ENCODE data around the gene GRAMD2B.
A peak's percentile ranks its signal among the peaks of the same experiment; 100 is the strongest.
"Not testable (repeated sequence)": the region's sequence is repeated elsewhere in the genome, so short reads cannot be mapped to it uniquely, and the experiment has no call there.

Gene GRAMD2B

DNA sequence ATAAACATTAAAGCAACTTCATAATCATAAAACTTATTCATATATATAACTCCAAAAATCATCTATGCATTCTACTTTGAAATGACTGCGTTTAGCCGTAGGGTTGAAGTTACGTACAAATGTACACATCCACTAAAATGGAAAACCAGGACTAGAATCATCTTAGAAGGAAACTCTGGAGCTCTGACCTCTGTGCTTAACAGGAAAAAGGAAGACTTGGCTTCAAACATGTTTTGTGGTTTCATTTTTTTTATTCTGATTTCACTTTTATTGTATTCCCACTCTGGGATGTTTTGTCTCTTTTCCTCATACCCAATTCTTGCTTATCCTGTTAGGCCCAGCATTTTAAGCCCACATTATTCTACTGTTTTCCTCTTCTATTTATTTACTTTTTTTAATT, 44.9 kb downstream of the GRAMD2B start:
- TF ChIP-seq, protein P1, sequence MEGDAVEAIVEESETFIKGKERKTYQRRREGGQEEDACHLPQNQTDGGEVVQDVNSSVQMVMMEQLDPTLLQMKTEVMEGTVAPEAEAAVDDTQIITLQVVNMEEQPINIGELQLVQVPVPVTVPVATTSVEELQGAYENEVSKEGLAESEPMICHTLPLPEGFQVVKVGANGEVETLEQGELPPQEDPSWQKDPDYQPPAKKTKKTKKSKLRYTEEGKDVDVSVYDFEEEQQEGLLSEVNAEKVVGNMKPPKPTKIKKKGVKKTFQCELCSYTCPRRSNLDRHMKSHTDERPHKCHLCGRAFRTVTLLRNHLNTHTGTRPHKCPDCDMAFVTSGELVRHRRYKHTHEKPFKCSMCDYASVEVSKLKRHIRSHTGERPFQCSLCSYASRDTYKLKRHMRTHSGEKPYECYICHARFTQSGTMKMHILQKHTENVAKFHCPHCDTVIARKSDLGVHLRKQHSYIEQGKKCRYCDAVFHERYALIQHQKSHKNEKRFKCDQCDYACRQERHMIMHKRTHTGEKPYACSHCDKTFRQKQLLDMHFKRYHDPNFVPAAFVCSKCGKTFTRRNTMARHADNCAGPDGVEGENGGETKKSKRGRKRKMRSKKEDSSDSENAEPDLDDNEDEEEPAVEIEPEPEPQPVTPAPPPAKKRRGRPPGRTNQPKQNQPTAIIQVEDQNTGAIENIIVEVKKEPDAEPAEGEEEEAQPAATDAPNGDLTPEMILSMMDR (conservative IDR thresholded peaks at IDR 0.05; ENCODE audit: low read length) = no peak
- no peak overlapping the region for H3K4me3 ChIP-seq (ENCODE audit: low read length)
- no peak for DNase-seq (ENCODE audit: low read depth)

- DNase-seq (ENCODE audit: low read depth) = no peak
- no peak overlapping the region for H3K4me3 ChIP-seq (ENCODE audit: low read length)
- TF ChIP-seq, protein P1 (conservative IDR thresholded peaks at IDR 0.05; ENCODE audit: low read length) = no peak
These were observed 46.5 kb downstream of the GRAMD2B start for GRCh38 chr5:126469536-126470316.

DNA sequence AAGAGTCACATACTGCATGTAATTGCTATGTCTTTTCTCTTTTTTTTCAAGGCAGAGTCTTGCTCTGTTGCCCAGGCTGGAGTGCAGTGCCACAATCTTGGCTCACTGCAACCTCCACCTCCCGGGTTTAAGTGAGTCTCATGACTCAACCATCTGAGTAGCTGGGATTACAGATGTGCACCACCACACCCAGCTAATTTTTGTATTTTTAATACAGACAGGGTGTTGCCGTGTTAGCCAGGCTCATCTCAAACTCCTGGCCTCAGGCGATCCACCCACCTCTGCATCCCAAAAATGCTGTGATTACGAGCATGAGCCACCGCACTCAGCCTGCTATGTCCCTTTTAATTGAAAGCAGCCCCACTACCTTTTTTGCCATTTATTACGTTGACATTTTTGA, 47.3 kb downstream of the GRAMD2B start:
- not testable (repeated sequence) for H3K4me3 ChIP-seq (ENCODE audit: low read length)
- DNase-seq (ENCODE audit: low read depth) = peak; percentile 83

- H3K4me3 ChIP-seq (ENCODE audit: low read length) = no peak overlapping the region
- no peak for DNase-seq (ENCODE audit: low read depth)
- TF ChIP-seq, protein P1 (conservative IDR thresholded peaks at IDR 0.05; ENCODE audit: low read length) = no peak
These were observed 48.0 kb downstream of the GRAMD2B start for GRCh38 chr5:126471247-126471646.

GRCh38 chr5:126471875-126472537, 48.8 kb downstream of the GRAMD2B start:
- TF ChIP-seq, protein P1 (conservative IDR thresholded peaks at IDR 0.05; ENCODE audit: low read length) = no peak
- H3K4me3 ChIP-seq (ENCODE audit: low read length) = no peak overlapping the region
- DNase-seq (ENCODE audit: low read depth) = peak; percentile 84

- TF ChIP-seq, protein P1 (conservative IDR thresholded peaks at IDR 0.05; ENCODE audit: low read length) = no peak
- no peak for DNase-seq (ENCODE audit: low read depth)
- H3K4me3 ChIP-seq (ENCODE audit: low read length) = no peak overlapping the region
These were observed 49.3 kb downstream of the GRAMD2B start for GRCh38 chr5:126472538-126472889.

DNA sequence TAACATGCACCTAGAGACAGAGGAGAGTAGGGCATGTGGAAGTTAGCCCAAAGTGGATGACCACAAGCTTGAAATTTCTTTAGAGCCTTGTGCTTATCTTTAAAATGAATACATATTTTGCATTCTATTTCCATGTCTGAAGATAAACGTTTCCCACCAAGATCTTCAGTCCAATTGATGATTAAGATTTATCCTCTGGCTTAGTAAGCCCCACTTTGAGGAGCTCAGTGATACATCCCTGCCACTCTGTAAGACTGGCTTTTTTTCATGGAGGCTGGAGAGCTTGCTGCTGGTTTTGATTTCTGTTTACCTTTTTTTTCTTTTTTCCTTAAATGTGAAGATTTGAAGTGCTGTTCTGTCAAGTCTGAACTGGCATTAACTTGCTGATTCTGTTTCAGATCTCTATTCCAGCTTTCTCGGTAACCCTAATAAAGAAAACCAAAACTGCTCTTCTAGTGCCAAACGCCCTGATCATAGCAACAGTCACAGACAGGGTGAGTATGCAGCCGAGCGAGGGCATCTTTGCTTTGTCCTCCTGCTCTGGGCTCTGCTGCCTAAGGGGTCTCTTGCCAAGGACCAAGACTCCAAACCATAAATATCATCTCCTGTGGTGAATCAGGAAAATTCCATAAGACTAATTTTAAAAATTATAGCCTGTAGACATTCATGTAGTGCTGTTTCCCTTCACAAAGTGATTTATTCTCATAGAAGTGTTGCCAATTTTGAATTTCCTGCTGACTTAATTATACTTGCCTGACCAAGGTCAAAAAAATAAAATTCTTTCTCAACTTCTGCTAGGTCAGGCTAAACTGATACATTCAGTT, 54.3 kb downstream of the GRAMD2B start:
- TF ChIP-seq, protein P1 (conservative IDR thresholded peaks at IDR 0.05; ENCODE audit: low read length) = peak; percentile 7; the same call in 1 of the 2 replicates
- peak; percentile 74 for DNase-seq (ENCODE audit: low read depth)
- no peak overlapping the region for H3K4me3 ChIP-seq (ENCODE audit: low read length)
